SU-DHL-6 (cell line): ENCODE data around the gene FAM124B.
"Not testable (repeated sequence)": the region's sequence is repeated elsewhere in the genome, so short reads cannot be mapped to it uniquely, and the experiment has no call there.

Source experiments
- H2AFZ ChIP-seq: fragments of 200-600 bp; sonication (generic); 2 replicates; pipeline ENCODE4 v1.6.1; 2014; ENCODE audit warnings: low read depth, mild to moderate bottlenecking, moderate library complexity, mixed read lengths, antibody characterized with exemption, low read length; ENCODE audit not compliant: severe bottlenecking
- H3F3A ChIP-seq: fragments of 200-600 bp; shearing (Covaris generic); 2 replicates; pipeline ENCODE4 v1.6.0; 2016; ENCODE audit warnings: antibody characterized with exemption, mild to moderate bottlenecking; ENCODE audit not compliant: insufficient read depth
- H3K27ac ChIP-seq: fragments of 200-600 bp; sonication (generic); 2 replicates; pipeline ENCODE4 v1.5.1; 2016; ENCODE audit warnings: low read depth, mild to moderate bottlenecking, low read length, moderate library complexity, mixed read lengths
- H3K27me3 ChIP-seq: fragments of 200-600 bp; sonication (generic), shearing (Covaris generic); 2 replicates; pipeline ENCODE4 v1.6.0; 2014; ENCODE audit warnings: mild to moderate bottlenecking, low read length
- H3K36me3 ChIP-seq: fragments of 200-600 bp; sonication (generic); 2 replicates; pipeline ENCODE4 v1.6.1; 2014; ENCODE audit warnings: mild to moderate bottlenecking, low read length, mixed read lengths
- H3K4me2 ChIP-seq: fragments of 300-600, 200-600 bp; shearing (Covaris generic), sonication (generic); 2 replicates; pipeline ENCODE4 v1.6.0; 2014; ENCODE audit warnings: low read length, low read depth, mild to moderate bottlenecking; ENCODE audit not compliant: poor library complexity, severe bottlenecking
- H3K4me3 ChIP-seq: fragments of 200-600 bp; sonication (generic); 2 replicates; pipeline ENCODE4 v1.5.1; 2014; ENCODE audit warnings: antibody characterized with exemption, low read length, mild to moderate bottlenecking, mixed read lengths; ENCODE audit not compliant: insufficient read depth, poor library complexity, severe bottlenecking
- H3K79me2 ChIP-seq: fragments of 200-600 bp; sonication (generic); 2 replicates; pipeline ENCODE4 v1.6.1; 2014; ENCODE audit warnings: mild to moderate bottlenecking, low read length, moderate library complexity; ENCODE audit not compliant: insufficient read depth
- H3K9ac ChIP-seq: fragments of 200-600 bp; sonication (generic); 2 replicates; pipeline ENCODE4 v1.7.0; 2014; ENCODE audit warnings: mild to moderate bottlenecking, low read length
- H3K9me2 ChIP-seq: fragments of 200-600 bp; sonication (generic); replicated peaks from 2 replicates; pipeline ENCODE4 v1.6.1; 2014; ENCODE audit warnings: low read length; ENCODE audit not compliant: insufficient read depth
- H3K9me3 ChIP-seq: fragments of 200-600 bp; sonication (generic); 2 replicates; pipeline ENCODE4 v1.6.1; 2014; ENCODE audit warnings: low read length, mixed read lengths; ENCODE audit not compliant: insufficient read depth
- H4K20me1 ChIP-seq: fragments of 200-600 bp; sonication (generic); 2 replicates; pipeline ENCODE4 v1.6.1; 2014; ENCODE audit warnings: low read depth, mild to moderate bottlenecking, antibody characterized with exemption, low read length, moderate library complexity, mixed read lengths
- EZH2phosphoT487 ChIP-seq: fragments of 200-600 bp; sonication (generic), shearing (Covaris generic); conservative IDR thresholded peaks from 2 replicates; pipeline ENCODE4 v1.6.1; 2018; ENCODE audit warnings: mild to moderate bottlenecking, antibody characterized with exemption, low read length, moderate library complexity, mixed read lengths
- TF ChIP-seq, protein P1 (sequence below): fragments of 200-600 bp; sonication (generic); IDR thresholded peaks from one replicate; pipeline ENCODE4 v1.5.1; 2017; ENCODE audit warnings: antibody characterized with exemption, mild to moderate bottlenecking, low read length, moderate library complexity; ENCODE audit not compliant: insufficient read depth, poor library complexity, severe bottlenecking

Gene FAM124B

DNA sequence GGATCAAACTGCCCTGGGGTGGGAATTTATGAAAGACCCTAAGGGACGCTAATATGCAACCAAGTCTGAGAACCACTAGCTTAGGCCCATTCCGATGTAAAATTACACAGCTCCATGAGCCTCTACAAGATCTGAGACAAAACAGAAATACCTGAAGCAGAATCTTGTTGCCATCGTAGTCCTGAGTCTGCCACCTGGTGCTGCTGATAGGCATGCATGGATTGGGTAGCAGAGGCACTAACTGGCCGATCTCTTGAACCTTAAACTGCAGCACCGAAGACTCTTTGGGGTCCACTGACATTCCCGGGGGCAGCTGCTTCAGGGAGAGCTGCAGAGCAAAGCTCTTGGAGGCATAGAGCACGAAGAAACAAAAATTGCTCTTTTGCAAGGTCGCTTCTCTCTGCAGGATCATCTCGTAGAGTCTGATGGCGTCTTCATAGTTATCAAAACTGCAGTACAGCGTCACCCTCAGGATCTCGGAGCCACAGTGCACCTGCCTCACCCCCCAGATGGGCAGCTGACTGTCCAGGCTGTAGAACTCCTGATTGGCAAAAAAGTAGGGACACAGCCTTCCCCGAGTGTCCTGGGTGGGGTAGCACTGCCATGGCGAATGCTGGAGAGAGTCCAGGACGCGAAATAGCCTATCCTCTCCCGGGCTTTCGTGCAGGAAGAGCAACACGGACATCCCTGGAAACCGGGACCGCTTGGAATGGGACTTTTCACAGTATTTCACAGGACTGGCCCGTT lies 848 bp downstream of the FAM124B start:
- H3K79me2 ChIP-seq, result no peaks in the 10 kb centered on the region
- no peaks in the 10 kb centered on the region for H3K27me3 ChIP-seq

GRCh38 chr2:224400174-224400810 lies 1.6 kb downstream of the FAM124B start:
- H3K4me2 ChIP-seq, result no peak overlapping the region
- H3K27ac ChIP-seq, result no peak overlapping the region
- H3K36me3 ChIP-seq, result no peaks in the 10 kb centered on the region
- no peak overlapping the region for H2AFZ ChIP-seq
- no peaks in the 10 kb centered on the region for H3F3A ChIP-seq
- H3K9ac ChIP-seq, result no peak overlapping the region
- no peak overlapping the region for H3K4me3 ChIP-seq
- no peaks in the 10 kb centered on the region for H3K9me2 ChIP-seq
- H3K27me3 ChIP-seq, result no peaks in the 10 kb centered on the region
- H4K20me1 ChIP-seq, result no peaks in the 10 kb centered on the region
- TF ChIP-seq, protein P1, sequence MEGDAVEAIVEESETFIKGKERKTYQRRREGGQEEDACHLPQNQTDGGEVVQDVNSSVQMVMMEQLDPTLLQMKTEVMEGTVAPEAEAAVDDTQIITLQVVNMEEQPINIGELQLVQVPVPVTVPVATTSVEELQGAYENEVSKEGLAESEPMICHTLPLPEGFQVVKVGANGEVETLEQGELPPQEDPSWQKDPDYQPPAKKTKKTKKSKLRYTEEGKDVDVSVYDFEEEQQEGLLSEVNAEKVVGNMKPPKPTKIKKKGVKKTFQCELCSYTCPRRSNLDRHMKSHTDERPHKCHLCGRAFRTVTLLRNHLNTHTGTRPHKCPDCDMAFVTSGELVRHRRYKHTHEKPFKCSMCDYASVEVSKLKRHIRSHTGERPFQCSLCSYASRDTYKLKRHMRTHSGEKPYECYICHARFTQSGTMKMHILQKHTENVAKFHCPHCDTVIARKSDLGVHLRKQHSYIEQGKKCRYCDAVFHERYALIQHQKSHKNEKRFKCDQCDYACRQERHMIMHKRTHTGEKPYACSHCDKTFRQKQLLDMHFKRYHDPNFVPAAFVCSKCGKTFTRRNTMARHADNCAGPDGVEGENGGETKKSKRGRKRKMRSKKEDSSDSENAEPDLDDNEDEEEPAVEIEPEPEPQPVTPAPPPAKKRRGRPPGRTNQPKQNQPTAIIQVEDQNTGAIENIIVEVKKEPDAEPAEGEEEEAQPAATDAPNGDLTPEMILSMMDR, result no peak
- TF ChIP-seq EZH2phosphoT487, result no peak
- no peaks in the 10 kb centered on the region for H3K9me3 ChIP-seq
- H3K79me2 ChIP-seq, result no peaks in the 10 kb centered on the region

More for the DNA sequence above, 848 bp downstream of the FAM124B start:
- Histone ChIP-seq H3K4me3 (no peak overlapping the region), H3K4me2 (no peak overlapping the region), H3F3A (no peaks in the 10 kb centered on the region), H3K27ac (no peak overlapping the region), H3K9me3 (no peaks in the 10 kb centered on the region), H3K36me3 (no peaks in the 10 kb centered on the region), H2AFZ (no peak overlapping the region), H3K9ac (no peak overlapping the region), H3K9me2 (no peaks in the 10 kb centered on the region), H4K20me1 (no peaks in the 10 kb centered on the region)
- TF ChIP-seq, protein P1, result no peak
- no peak for TF ChIP-seq EZH2phosphoT487

GRCh38 chr2:224398289-224398688 lies 3.6 kb downstream of the FAM124B start:
- Histone ChIP-seq H4K20me1 (no peaks in the 10 kb centered on the region), H3K9ac (no peak overlapping the region), H3K27me3 (no peaks in the 10 kb centered on the region), H3K36me3 (no peaks in the 10 kb centered on the region), H3K9me3 (no peaks in the 10 kb centered on the region), H3K79me2 (no peaks in the 10 kb centered on the region), H3K4me3 (no peak overlapping the region), H3F3A (no peaks in the 10 kb centered on the region), H2AFZ (no peak overlapping the region), H3K9me2 (no peaks in the 10 kb centered on the region), H3K27ac (no peak overlapping the region), H3K4me2 (no peak overlapping the region)
- TF ChIP-seq EZH2phosphoT487, result no peak
- TF ChIP-seq, protein P1, result no peak

DNA sequence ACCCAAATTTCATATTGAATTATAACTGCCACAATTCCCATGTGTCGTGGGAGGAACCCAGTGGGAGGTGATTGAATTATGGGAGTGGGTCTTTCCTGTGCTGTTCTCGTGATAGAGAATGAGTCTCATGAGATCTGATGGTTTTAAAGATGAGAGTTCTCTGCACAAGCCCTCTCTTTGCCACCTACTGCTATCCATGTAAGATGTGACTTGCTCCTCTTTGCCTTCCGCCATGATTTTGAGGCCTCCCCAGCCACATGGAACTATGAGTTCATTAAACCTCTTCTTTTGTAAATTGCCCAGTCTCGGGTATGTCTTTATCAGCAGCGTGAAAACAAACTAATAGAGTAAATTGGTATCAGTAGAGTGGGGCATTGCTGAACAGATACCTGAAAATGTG lies 4.8 kb downstream of the FAM124B start:
- H3K79me2 ChIP-seq, H3F3A ChIP-seq, H3K4me2 ChIP-seq, H3K36me3 ChIP-seq, H3K9ac ChIP-seq, H2AFZ ChIP-seq, H3K9me2 ChIP-seq, H4K20me1 ChIP-seq, H3K27ac ChIP-seq, H3K4me3 ChIP-seq, H3K27me3 ChIP-seq, H3K9me3 ChIP-seq: not testable (repeated sequence)
